ENCODE results near the gene EML1.

The EML1 gene

DNA sequence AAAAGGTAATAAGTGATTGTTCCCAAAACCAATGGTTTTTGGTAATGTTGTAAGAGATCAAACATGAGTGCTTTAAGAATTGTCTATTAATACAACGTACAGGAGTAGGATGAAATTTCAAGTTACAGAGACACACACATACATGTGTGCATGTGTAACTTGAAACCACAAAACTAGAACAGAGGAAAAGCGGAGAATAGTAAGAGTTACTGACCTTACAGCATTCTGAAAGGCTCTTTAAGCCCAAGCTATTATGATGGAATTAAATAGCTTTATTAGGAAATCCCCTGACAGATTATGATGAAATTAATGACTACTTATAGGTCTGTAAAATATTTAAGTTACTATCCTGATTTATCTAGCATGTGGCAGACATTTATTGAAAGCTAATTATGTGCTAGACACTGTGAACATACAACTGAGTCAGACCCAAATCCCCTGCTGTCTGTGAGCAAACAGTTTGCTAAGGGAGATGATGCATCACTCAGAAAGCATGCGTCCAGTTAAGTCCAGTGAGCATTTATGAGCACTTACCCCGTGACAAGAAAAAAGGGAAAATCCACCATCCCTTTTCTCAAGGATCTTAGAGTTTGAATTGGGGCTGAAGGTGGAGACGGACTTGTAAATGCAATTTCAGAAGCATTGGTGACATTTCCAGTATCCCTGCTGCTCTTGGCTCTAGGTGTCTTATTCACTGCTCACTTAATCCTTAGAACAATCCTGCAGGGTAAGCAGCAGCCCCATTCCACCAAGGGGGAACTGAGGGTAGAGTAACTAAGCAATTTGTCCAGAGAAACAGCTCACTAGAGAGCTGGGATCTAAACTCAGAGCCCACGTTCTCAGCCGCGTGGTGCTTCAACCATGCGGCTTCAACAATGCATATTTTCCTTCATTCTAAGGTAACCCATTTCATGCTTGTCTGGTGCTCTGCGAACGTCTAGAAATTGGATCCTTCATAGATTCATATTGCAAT, 117.4 kb downstream of the EML1 start:
- Histone ChIP-seq H3K4me3 (replicated peaks; ENCODE audit: insufficient read depth, low read length) (no peak overlapping the region), H3K27ac (replicated peaks) (no peak overlapping the region), H3K27me3 (ENCODE audit: insufficient read depth, poor library complexity, severe bottlenecking) (peaks cover 10% of the 10 kb centered on the region)
- no peak for TF ChIP-seq SPI1 (IDR thresholded peaks at IDR 0.05; ENCODE audit: borderline replicate concordance, low read depth)
- TF ChIP-seq, protein P1, sequence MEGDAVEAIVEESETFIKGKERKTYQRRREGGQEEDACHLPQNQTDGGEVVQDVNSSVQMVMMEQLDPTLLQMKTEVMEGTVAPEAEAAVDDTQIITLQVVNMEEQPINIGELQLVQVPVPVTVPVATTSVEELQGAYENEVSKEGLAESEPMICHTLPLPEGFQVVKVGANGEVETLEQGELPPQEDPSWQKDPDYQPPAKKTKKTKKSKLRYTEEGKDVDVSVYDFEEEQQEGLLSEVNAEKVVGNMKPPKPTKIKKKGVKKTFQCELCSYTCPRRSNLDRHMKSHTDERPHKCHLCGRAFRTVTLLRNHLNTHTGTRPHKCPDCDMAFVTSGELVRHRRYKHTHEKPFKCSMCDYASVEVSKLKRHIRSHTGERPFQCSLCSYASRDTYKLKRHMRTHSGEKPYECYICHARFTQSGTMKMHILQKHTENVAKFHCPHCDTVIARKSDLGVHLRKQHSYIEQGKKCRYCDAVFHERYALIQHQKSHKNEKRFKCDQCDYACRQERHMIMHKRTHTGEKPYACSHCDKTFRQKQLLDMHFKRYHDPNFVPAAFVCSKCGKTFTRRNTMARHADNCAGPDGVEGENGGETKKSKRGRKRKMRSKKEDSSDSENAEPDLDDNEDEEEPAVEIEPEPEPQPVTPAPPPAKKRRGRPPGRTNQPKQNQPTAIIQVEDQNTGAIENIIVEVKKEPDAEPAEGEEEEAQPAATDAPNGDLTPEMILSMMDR (IDR thresholded peaks at IDR 0.05; ENCODE audit: insufficient read depth, low read length), result no peak
- no peak for DNase-seq (ENCODE audit: low read depth in 1 of 2, low spot score in 1 of 2)

DNA sequence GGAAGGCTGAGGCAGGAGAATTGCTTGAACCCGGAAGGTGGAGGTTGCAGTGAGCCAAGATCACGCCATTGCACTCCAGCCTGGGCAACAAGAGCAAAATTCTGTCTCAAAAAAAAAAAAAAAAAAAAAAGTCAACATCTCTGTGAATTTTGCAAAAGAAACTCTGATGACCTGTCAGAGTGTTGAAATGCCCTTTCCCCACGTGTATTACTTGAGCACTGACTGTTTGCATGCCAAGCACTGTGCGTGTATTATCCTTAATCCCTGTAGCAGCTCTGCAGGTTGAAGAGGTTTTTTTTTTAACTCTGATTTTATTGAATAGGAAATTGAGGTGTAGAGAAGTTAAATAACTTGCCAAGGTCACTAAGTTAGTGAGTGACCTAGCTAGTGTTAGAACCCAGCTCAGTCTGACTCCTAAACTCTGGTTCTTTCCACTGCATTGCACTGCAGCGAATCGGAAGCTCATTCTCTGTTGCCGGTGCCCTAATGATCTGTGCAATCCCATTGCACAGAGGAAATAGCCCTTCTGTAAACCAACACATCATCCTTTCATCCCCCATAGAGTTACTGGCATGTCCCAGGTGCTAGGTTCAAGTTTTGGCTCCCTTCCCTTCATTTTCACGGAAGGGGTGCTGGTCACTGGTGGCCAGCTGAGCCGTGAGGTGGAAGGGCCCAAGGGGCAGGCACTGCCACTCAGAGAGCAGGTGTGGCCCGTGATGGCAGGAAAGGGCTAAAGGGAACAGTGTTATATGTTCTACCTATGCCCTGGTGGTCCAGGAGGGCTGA, 122.3 kb downstream of the EML1 start:
- H3K27me3 ChIP-seq (ENCODE audit: insufficient read depth, poor library complexity, severe bottlenecking), result peaks cover 3% of the 10 kb centered on the region
- DNase-seq (ENCODE audit: low read depth in 1 of 2, low spot score in 1 of 2), result no peak
- no peak overlapping the region for H3K27ac ChIP-seq (replicated peaks)
- no peak overlapping the region for H3K4me3 ChIP-seq (replicated peaks; ENCODE audit: insufficient read depth, low read length)
- TF ChIP-seq GABPA (IDR thresholded peaks at IDR 0.05; ENCODE audit: low read depth) (no peak), POLR2AphosphoS5 (IDR thresholded peaks at IDR 0.05; ENCODE audit: low read depth) (no peak), SPI1 (IDR thresholded peaks at IDR 0.05; ENCODE audit: borderline replicate concordance, low read depth) (no peak)
- TF ChIP-seq, protein P1 (IDR thresholded peaks at IDR 0.05; ENCODE audit: insufficient read depth, low read length), result no peak
- TF ChIP-seq, protein P2, sequence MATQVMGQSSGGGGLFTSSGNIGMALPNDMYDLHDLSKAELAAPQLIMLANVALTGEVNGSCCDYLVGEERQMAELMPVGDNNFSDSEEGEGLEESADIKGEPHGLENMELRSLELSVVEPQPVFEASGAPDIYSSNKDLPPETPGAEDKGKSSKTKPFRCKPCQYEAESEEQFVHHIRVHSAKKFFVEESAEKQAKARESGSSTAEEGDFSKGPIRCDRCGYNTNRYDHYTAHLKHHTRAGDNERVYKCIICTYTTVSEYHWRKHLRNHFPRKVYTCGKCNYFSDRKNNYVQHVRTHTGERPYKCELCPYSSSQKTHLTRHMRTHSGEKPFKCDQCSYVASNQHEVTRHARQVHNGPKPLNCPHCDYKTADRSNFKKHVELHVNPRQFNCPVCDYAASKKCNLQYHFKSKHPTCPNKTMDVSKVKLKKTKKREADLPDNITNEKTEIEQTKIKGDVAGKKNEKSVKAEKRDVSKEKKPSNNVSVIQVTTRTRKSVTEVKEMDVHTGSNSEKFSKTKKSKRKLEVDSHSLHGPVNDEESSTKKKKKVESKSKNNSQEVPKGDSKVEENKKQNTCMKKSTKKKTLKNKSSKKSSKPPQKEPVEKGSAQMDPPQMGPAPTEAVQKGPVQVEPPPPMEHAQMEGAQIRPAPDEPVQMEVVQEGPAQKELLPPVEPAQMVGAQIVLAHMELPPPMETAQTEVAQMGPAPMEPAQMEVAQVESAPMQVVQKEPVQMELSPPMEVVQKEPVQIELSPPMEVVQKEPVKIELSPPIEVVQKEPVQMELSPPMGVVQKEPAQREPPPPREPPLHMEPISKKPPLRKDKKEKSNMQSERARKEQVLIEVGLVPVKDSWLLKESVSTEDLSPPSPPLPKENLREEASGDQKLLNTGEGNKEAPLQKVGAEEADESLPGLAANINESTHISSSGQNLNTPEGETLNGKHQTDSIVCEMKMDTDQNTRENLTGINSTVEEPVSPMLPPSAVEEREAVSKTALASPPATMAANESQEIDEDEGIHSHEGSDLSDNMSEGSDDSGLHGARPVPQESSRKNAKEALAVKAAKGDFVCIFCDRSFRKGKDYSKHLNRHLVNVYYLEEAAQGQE (IDR thresholded peaks at IDR 0.05; ENCODE audit: insufficient replicate concordance, low read depth), result no peak

DNA sequence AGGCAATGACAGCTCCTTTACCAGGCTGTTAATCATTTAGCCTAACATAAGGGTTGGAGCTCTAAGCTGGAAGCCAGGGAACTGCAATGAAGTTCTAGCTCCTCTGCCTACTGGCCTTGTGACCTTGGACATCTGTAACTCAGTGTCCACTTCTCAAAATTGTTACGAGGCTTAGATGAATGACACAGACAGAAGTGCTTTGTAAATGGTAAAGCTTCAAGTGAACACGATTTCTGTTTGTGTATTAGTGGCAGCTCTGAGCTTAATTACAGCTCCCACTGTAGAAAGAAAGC, 122.8 kb downstream of the EML1 start:
- no peak overlapping the region for H3K4me3 ChIP-seq (replicated peaks; ENCODE audit: insufficient read depth, low read length)
- no peak overlapping the region for H3K27ac ChIP-seq (replicated peaks)
- no peak for DNase-seq (ENCODE audit: low read depth in 1 of 2, low spot score in 1 of 2)
- TF ChIP-seq POLR2AphosphoS5 (IDR thresholded peaks at IDR 0.05; ENCODE audit: low read depth), result no peak
- TF ChIP-seq, protein P1 (IDR thresholded peaks at IDR 0.05; ENCODE audit: insufficient read depth, low read length), result no peak
- no peak for TF ChIP-seq SPI1 (IDR thresholded peaks at IDR 0.05; ENCODE audit: borderline replicate concordance, low read depth)
- TF ChIP-seq GABPA (IDR thresholded peaks at IDR 0.05; ENCODE audit: low read depth), result no peak
- TF ChIP-seq, protein P2 (IDR thresholded peaks at IDR 0.05; ENCODE audit: insufficient replicate concordance, low read depth), result no peak
- no peaks in the 10 kb centered on the region for H3K27me3 ChIP-seq (ENCODE audit: insufficient read depth, poor library complexity, severe bottlenecking)
